Inflammatory macrophage treated with lipopolysaccharide for 4 hours (primary cell): ENCODE results near the gene MACC1.
A peak's percentile ranks its signal among the peaks of the same experiment; 100 is the strongest.
"Not testable (repeated sequence)": the region's sequence is repeated elsewhere in the genome, so short reads cannot be mapped to it uniquely, and the experiment has no call there.

Experiments
- DNase-seq: peaks from one replicate; pipeline ENCODE4 v3.0.0-alpha.2; 2020

MACC1 gene

DNA sequence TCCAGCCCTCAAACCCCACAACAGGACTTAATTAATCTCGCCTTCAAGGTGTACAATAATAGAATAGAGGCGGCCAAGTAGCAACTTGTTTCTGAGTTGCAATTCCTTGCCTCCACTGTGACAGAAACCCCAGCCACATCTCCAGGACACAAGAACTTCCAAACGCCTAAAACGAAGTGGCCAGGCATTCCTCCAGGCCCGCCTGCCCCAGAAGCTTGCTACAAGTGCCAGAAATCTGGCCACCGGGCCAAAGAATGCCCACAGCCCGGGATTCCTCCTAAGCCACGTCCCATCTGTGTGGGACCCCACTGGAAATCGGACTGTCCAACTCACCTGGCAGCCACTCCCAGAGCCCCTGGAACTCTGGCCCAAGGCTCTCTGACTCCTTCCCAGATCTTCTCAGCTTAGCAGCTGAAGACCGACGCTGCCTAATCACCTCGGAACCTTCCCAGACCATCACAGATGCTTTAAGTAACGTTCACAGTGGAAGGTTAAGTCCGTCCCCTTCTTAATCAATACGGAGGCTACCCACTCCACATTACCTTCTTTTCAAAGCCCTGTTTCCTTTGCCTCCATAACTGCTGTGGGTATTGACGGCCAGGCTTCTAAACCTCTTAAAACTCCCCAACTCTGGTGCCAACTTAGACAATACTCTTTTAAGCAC lies 94.4 kb downstream of the MACC1 start:
- DNase-seq, result not testable (repeated sequence)

DNA sequence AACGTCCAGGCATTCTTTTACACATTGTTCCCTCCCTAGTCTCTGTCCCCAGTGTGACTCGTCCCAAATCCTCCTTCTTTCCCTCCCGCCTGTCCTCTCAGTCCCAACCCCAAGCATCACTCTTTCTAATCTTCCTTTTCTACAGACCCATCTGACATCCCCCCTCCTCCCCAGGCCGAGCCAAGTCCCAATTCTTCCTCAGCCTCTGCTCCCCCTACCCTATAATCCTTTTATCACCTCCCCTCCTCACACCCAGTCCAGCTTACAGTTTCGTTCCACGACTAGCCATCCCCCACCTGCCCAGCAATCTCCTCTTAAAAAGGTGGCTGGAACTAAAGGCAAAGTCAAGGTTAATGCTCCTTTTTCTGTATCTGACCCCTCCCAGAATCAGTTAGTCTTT lies 95.1 kb downstream of the MACC1 start:
- DNase-seq, result no peak

DNA sequence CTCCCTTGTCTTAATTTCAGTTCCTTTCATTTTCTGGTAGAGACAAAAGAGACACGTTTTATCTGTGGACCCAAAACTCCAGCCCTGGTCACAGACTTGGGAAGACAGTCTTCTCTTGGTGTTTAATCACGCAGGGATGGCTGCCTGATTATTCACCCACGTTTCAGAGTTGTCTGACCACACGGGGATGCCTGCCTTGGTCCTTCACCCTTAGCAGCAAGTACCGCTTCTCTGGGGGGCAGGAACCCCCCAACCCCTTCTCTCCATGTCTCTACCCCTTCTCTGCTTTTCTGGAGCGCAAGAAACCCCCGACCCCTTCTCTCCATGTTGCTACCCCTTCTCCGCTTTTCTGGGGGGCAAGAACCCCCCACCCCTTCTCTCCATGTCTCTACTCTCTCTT lies 95.8 kb downstream of the MACC1 start:
- no peak for DNase-seq

DNA sequence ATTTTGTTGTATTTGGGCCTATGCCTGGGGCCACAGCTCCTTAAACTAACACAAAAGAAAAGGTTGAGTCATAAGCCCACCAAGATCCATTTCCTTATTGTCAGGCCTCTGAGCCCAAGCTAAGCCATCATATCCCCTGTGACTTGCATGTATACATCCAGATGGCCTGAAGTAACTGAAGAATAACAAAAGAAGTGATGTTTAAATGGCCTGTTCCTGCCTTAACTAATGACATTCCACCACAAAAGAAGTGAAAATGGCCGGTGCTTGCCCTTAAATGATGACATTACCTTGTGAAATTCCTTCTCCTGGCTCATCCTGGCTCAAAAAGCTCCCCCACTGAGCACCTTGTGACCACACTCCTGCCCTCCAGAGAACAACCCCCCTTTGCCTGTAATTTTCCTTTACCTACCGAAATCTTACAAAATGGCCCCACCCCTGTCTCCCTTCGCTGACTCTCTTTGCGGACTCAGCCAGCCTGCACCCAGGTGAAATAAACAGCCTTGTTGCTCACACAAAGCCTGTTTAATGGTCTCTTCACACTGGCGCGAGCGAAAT lies 96.5 kb downstream of the MACC1 start:
- DNase-seq, result not testable (repeated sequence)

DNA sequence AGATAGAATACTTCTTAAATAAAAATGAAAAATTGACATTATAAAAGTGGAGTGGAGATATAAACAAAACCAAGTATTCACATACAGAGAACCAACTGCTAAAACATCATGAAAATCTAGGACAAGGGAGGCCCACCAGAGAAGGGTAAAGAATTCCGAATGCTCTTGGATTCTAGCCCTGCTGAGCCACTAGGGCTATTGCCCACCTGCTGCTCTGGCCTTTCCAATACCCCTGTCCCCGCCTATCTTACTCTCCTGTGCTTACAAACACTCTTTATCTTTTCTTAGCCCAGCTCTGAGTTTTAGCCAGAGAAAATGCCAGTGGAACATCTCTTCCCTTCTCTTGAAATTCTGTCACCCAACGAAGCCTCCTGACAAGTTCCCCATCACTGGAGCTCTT lies 100.3 kb downstream of the MACC1 start:
- no peak for DNase-seq

DNA sequence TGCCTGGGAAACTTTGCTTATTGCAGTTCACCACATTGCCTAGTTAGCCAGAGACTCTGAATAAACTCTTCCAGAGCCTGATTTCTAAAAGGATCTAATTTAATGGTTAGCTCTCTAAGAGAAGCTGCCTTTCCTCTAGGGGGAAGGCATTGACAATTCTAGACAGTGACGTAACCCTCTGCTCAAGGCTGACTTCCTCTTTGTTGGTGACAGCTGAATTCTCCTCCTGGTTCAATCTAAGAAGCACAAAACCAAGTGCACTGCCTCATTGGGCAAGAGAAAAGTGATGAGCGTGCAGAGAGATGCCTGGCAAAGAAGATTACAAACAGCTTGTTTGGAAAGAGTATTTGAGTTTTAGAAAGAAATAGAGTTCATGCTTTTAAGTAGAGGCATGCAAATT lies 102.7 kb downstream of the MACC1 start:
- DNase-seq, result peak; percentile 95

DNA sequence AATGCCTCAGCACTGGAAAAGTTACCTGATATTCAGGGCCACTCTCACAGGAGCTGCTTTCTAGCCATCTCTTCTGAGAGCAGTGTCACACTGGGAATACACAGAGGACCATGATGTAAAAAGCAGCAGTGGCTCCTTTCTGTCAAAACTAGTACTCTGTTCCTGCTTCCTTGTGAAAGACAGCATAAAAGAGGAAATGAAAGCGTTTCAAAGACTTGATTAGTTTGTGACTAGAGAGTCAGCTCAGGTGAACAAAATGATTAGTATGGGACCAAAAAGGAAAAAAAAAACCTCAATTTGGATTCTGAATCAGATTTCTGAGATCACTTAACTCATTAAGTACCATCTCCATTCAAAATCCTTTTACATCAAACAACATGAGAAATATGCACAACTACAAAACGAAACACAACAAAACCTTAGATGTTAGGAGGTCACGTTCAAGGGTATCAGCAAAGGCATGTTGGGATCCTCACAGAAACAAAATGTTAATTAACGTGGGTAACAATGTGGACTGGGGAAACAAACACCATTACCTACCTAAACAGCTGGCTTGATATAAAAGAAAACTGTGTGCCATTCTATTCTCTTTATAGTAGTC lies 103.7 kb downstream of the MACC1 start:
- peak; percentile 90 for DNase-seq

DNA sequence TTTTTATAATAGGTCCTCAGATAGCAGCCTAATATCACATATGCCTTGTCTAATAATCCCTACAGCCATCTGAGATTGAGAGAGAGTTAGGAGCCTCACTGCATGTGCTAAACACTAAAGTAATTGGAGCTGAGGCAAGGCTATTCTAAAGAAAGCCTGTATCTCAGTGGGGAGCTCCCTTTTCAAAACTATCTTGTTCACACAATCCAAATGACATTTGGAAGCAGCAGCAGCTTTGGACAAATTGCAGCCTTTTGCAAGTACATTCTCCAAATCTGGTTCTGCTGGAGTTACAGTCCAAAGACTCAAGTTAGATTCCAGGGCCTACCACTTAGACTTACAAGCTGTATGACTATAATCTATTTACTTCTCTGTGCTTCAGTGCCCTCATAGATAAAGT lies 104.5 kb downstream of the MACC1 start:
- DNase-seq, result no peak

DNA sequence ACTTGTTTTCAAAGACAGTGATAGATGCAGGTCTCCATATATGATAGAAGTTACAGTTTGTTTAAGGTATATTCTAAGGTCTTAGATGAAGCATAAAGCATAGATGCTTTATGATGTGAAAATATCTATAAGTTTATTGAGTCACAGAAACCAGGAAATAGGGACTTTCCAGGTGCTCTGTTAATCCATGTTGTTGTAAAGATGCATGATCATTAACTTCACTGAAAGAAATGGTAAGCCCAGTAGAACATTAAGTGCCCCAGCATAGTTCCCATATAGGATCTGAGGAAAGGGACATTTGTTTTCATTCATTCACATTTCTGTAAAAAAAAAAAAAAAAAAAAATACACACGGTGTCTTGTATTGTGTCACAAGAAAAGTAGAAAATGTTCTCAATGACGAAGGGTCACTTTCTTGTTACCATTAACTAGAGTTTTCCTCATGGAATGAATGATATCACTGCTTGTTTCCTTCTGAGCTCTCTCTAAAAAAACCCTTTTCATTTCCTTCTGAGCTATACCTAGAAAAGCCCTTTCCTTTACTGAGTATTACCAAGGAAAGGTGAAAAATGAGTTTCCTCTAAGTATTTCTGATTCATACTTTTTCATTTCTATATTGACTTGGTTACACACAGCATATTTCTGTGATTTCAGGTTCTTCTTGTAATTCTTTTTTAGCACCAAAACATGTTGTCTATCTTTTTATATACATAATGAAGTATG lies 105.2 kb downstream of the MACC1 start:
- DNase-seq, result no peak

DNA sequence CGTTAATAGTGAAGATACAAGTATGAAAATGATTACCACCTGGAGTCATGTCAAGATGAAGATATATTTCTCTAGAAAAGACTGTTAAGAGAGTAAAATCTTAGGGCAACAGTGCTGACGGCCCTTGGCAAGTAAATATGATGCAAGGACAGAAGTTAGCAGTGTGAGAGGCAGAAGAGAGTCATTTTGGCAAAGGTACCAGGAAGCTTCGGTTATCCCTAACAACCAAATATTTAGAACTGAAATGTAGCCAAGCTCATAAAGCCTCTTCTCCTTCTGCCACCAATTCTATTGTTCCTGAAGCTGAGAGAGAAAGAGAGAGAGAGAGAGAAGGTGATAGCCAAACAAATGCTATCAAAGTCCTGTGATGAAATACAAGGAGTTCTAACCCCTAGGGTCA lies 109.6 kb downstream of the MACC1 start:
- DNase-seq, result no peak

DNA sequence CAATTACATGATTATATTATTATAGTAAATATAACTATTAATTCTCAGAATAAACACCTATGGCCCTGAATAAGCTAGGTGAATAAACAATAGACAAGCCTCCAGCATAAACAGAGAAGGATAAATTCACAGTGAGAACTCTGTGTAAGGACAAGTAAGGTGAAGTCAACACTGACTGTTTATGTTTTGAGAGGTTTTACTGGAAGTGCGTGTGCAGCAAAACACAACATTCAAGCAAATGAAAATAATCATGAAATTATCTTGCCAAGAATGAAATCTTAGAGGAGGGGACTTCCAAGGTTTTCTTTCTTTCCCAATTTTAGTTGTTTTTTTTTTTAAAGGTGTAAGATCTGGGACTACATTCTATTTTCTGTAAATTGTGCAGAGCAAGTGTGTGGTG lies 112.5 kb downstream of the MACC1 start:
- DNase-seq, result no peak

DNA sequence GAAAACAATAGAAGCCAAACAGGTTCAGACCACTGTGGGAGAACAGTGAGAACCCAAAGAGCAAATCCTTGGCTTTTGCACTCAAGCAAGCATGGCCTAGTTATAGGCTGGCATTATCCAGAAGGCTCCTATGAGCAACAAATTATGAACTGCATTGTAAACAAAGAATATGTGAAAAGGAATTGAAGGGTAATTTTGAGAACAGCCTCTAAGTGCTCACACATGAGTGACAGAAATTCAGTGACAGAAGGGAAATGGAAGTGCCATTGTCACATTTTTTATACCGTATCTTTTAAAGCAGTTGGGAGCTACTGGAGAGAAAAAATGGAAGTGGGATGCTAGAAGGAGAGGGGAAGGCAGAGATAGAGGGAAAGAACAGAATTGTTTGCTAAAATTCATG lies 114.2 kb downstream of the MACC1 start:
- no peak for DNase-seq

DNA sequence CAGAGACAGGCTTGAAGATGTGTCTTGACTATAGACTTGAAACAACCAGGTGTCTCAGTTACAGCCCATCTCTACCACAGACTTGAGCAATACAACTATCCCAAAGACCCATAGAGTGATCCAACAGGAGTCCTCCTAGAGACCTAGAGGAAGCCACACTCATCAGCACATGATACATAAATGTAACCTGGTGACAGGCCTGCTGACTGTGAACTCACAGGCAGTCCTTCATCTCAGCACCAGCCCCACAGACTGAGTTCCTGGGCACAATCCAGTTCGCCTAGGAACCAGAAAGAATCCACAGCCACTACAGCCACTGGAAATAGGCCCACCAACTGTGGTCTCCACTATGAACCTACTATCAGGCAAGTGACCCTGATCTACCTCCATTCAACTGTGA lies 121.3 kb downstream of the MACC1 start:
- no peak for DNase-seq

DNA sequence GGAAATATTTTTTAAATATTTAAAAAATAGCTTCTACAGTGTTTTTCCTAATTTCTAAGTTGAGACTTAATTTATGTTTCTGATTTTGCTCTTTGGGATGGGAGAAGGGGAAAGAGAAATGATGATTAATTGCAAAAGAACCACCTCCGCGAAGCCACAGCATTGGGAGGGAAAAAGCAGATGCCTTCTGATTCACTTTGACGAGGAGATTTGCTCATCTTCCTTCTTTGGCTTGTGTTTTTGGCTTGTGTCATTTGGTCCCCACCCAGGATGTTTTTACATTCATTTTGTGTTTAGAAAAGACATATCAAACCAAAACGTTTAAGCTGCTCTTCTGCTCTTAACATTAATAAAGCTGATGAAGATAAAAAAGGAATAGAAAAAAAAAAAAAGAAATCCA lies 121.7 kb downstream of the MACC1 start:
- DNase-seq, result no peak

DNA sequence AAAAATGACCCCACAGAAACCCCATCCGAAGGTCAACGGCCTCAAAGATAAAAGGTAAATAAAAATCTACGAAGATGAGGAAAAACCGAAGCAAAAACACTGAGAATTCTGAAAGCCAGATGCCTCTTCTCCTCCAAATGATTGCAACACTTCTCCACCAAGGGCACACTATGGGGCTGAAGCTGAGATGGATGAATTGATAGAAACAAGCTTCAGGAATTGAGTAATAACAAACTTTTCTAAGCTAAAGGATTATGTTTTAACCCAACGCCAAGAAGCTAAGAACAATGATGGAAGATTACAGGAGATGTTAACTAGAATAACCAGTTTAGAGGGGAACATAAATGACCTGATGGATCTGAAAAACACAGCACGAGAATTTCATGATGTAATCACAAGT lies 127.8 kb downstream of the MACC1 start:
- no peak for DNase-seq

DNA sequence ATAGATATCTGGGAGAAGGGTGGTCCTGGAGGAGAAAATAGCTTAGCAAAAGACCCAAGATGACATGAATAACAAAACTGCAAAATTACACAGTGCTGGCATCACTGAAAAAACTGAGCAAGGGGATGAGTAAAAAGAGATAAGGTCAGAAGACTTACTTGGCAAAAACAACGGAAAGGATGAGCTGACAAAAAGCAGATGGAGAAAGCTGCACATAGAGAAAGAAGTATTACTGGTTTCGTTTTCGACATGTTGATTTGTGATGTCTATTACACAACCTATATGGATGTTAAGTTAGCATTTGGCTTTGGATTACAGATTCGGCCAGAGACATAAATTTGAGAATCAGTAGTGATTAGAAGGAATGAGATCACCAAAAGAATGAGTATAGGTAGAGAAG lies 132.1 kb downstream of the MACC1 start:
- peak; percentile 65 for DNase-seq
